Measurements from ENCODE around the gene CYB561D2. TPM values are rescaled to one million over a fixed set of nuclear protein-coding genes. Genes with fewer than 3 reads are reported as not detected.

Gene CYB561D2
- polyA plus RNA-seq, 3 donors = 12.4 to 17.0 (median 13.4) TPM

DNA sequence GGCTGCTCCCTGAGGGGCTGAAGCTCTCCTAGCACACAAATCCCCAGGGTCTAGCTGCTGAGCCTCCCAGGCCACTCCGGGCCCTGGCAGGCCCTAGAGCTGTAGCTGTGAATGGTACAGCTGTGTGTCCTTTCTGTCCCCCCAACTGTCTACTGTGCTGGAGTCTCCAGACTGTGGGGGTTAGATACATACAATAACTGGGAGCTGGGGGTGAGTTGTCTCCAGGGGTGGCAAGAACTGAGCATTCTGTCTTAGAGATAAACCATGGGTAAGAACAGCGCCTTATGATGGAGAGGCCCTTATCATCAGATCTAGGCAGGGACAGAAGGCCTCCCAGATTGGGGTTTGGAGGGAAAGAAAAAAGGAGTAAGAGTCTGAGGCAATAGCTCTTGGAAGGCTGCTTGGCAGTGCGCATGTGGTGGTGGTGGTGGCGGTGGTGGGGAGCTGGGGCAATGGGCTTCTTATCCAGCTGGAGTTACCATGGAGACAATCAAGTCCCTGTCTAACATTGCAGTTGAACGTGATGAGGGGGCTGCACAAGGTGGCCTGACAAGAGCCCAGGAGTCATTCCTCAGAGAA is 3.6 kb downstream of the CYB561D2 start:
- DNase-seq (ENCODE audit: extremely low read depth in 1 of 11, low read depth in 9 of 11, low spot score in 4 of 11) = no peak

DNA sequence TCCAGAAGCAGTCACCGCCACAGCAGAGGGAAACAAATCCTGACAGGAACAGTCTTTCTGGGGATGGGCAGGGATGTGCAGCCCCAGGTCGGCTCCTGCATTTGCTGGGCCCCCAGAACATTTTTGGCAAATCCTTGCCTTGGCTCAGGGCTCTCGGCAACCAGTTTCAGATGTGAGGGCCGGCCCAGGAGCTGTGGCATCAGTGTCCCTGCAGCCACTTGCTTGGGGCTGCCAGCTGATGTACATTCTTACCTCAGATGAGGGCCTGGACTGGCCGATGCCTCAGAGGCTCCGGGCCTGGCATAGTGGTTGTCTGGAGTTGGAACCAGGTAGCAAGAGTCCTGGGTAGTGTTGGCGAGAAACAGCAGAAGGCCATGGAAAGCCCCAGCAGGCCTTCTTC is 4.2 kb downstream of the CYB561D2 start:
- DNase-seq (ENCODE audit: extremely low read depth in 1 of 11, low read depth in 9 of 11, low spot score in 4 of 11) = no peak

DNA sequence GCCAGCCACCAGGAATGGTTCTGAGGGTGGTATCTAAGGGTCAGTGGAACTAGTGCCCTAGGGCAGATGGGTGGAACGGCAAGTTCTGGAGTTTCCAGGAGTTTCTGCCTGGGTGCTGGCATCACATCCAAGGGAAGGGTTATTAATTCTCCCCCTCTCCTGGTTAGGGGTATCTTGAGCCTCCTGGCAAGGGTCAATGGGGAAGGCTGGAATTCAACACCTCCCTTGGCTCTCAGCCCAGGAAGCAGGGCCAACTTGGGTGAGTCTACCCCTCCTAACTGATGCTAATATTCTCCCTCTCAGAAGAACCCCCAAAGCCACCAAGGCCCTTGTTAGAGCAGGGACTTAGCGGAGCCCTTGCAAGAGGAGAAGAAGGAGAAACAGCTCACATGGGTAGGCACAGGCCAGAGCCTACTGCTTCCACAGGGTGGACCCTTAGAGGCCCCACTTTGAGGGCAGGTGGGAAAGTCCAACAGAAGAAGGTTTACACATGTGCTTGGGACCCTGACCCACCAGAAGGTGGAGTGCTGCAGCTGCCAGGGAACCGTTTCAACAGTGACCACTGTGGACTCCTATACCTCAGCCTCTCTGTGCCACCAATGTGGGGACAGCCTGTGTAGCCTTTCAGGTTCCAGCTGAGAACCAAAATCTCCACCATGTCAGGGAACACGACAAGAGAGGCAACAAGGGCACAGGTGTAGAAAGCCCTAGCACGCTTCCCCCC is 5.3 kb downstream of the CYB561D2 start:
- DNase-seq (ENCODE audit: extremely low read depth in 1 of 11, low read depth in 9 of 11, low spot score in 4 of 11) = no peak

DNA sequence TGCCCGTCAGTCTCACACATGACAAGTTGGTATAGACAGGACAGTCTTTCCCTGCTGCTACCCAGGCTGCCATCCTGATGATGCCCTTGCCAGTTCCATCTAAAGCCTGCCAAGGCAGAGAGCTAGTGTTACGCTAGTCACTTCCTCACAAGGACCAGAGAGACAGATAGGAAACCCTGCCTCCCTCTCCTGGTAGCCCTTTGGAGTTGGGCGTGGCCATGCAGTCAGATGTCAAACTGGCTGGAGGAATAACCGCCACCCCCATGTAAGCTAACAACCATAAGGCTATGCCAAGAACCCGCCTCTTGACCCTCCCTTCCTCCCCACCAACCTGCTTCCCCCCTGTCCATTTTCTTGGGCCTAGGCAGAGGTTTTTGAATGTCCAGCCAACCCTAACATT is 5.9 kb downstream of the CYB561D2 start:
- no peak for DNase-seq (ENCODE audit: extremely low read depth in 1 of 11, low read depth in 9 of 11, low spot score in 4 of 11)

DNA sequence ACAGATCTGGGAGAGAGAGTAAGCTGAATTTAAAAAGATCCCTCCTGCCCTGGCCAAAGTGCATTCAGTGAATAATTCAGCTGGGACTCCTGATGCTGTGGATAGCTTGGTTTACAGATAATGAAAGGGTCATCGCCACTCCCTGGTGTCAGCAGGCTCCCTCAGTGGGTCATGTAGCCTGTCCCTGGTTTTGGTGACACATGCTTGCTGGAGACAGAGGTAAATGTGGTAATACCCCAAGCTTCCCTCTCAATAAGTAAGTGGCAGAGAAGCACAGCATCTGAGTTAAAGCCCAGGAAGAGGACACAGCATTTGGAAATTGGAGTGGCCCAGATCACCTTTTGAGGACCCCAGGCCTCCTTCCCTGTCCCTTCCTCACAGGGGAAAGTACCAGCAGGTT is 6.8 kb downstream of the CYB561D2 start:
- no peak for DNase-seq (ENCODE audit: extremely low read depth in 1 of 11, low read depth in 9 of 11, low spot score in 4 of 11)

DNA sequence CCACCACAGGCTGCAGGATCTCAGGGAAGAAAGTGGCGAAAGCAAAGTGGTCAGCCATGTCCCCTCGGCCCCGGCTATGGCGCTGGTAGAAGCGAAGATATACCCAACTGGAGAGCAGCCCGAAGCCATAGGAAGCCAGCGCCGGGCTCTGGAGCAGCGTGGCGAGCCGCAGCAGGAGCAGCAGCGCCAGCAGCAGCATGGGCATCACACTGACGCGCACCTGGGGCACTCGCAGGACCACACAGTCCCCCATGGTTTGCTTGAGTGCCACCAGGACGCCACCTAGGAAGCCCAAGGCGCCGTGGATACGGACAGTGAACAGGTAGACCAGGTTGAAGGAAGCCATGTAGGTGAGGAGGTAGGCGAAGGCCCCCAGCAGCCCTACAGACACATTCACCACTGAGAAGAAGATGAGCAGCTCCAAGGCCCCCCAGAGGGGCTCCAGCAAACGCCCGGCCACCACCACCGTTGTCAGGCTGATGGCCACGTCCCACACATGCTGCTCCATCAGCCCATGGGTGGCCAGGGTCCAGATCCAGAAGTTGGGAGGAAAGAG is 7.8 kb downstream of the CYB561D2 start:
- DNase-seq (ENCODE audit: extremely low read depth in 1 of 11, low read depth in 9 of 11, low spot score in 4 of 11) = no peak

DNA sequence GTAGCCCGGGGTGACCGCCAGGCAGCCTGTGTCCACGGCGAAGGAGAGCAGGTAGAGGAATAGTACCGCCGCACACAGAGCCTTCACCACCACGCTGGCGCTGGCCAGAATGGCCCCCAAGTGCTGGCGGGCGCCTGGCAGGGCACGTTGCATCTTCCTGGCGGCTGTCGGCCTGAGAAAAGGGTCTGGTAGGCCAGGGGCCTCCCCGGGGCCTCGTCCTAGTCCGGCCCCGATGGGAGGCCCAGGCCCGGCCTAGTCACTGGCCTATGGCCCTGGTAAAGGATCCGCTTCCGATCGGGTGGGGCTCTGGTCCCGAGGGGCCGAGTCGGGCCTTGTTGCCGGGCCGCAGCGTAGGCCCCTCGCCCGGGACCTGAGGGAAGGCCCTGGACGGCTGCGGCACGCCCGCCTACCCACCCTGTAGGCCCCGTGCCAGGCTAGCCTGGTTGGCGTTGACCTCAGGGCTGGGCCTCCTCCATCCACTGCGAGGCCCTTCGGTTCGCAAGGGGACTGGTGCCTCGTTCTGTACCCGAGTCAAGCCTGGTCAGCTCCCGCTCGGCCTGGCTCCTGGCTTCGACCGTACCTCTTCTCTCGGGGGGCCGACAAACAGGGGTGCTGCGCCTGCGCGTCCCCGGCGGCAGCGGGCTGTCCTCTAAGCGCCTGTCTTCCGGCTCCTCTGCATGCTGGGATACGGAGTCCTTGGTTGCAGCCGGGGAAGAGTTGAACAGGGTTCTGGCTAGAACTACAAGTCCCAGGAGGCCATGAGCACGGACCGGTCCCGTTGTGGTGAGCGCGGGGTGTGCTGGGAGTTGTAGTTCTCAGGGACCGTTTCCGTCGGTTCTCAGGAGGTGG is 8.5 kb downstream of the CYB561D2 start, which contains the start of gene TMEM115:
TSS of gene TMEM115 (minus strand) at position 611 of the 849 bp plus-strand sequence. CDS start at position 153, 458 bp downstream.
- DNase-seq (ENCODE audit: extremely low read depth in 1 of 11, low read depth in 9 of 11, low spot score in 4 of 11) = peak; percentile 89 to 99 (median 95)

DNA sequence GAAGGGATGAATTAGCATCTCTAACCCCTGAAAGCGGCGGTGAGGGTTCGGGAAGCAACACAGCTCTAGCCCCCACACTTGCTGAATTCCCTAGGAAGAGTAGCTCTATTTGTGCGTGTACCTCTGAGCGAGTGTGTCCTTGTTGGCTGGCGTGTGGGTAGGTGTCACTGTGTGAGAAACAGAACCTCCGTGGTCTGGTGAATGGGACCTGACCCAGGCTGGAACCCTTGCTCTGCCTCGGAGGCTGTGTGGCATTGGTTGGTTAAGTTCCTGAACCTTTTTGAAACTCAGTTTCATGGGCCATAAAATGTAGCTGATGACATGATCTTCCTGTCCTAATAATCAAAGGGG is 9.1 kb downstream of the CYB561D2 start:
- DNase-seq (ENCODE audit: extremely low read depth in 1 of 11, low read depth in 9 of 11, low spot score in 4 of 11) = no peak

DNA sequence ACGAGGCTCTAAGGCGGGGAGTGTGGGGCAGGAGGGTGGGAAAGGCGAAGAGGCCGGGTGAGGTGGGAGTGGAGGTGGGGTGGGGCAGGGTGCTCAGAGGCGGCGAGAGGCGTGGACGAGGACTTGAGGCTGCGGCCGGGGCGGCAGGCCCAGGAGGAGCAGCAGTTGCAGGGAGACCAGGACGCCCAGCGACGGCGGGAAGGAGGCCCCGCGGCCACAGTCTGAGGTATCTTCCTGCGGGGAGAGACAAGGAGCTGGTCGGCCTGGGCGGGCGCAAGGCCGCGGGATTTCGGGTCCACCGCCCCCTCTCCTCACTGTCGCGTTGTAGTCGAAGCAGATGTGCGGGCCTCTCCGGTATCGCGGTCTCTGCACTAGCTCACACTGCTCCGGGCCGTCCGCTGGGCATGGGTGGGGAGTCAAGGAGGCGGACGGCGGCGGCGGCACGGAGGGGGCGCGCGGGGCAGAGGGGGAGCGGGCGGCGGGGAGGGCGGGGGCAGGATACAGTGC is 14.0 kb downstream of the CYB561D2 start:
- no peak for DNase-seq (ENCODE audit: extremely low read depth in 1 of 11, low read depth in 9 of 11, low spot score in 4 of 11)

DNA sequence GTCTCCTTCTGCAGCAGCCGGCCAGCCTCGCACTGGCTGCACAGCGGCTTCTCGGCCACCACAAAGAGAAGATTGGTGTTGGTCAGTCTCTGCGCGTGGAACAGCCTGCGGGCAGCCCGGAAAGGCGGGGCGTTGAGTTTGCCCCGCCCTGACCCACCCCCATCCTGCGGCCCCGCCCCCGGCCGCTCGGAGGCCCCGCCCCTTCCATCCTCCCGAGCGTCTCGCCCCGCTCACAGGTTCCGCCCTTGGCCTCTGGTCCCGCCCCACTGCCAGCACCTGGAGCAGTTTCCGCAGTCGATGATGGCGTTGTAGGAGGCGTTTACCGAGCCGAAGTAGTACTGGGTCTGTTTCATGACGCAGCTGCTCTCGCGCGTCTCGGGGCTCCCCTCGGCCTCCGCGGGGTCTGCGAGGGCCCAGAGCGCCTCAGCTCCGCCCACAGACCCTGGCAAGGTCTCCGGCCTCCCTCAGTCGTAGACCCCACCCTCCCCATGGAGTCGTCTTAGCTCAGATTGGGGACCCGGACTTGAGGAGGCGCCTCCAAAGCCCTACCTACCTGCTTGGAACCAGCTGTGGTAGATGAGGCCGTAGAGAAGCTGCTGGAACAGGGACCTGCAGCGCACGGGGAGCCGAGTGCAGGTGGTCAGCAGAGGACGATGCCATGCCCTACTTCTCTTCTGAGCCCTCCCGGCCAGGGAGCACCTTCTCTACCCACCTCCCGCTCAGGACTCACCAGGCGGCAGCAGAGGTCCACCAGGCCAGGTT is 14.6 kb downstream of the CYB561D2 start:
- DNase-seq (ENCODE audit: extremely low read depth in 1 of 11, low read depth in 9 of 11, low spot score in 4 of 11) = peak in 2 of 11 donors; percentile 68 to 70

DNA sequence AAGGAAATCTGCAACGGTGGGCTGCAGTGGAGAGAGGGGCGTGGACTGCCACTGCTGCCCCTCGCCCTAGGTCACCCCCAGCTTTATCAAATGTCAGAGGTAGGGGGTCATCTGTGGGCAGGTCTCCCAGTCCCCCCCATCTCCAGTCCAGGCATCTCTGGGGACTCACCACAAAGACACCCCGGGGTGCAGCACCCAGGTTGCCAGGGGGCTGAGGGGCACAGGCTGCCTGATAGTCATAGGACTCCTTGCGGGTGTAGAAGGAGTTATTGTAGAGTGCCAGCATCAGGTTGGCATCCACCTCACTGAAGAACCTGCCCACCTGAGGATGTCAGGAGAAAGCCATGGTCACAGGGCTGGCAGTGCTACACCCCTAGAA is 15.2 kb downstream of the CYB561D2 start:
- DNase-seq (ENCODE audit: extremely low read depth in 1 of 11, low read depth in 9 of 11, low spot score in 4 of 11) = no peak

DNA sequence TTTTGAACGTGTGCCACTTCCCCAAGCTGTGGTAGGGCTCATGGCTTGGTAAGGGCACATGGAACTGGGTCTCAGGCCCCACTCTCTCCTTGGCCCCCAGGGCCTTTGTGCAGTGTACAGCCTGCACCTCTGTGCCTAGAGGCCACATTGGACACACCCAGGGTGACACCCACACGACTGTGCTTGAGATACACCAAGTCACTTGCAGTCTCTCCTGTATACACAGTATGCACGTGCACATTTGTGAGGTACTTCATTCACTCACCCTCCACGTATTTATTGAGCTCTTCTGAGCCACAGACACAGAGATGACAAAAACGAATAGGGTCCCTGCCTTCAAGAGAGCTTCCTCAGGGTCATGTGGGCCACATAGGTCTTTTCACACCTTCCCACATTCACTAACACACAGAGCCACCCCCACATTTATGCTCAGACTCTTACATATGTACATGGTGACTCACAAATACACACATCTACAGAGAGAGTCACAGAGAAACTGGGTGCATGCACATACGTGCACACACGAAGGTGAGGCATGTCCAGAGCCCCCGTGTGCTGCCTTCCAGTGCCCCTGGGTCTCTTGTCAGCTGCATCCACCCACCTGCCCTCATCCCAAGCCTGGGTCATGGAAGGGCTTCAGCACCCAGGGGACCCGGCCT is 18.5 kb downstream of the CYB561D2 start:
- no peak for DNase-seq (ENCODE audit: extremely low read depth in 1 of 11, low read depth in 9 of 11, low spot score in 4 of 11)

DNA sequence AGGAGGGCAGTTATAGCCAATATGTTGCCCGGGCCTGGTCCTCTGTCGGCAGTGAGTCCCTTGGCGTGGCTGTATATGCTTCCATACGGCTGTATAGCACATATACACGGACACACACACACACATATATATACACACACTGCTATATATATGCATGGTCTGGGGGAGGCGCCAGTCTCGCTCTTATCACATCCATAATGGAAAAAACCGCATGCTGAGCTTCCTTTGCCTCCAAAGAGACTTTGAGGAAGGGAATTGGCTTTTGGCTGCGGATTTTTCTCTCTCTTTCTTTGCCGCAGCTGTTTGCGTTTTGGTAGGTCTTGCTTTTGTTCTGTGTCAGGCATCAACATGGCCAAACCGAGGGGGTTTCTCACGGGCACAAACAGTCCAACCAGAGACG is 19.9 kb downstream of the CYB561D2 start:
- DNase-seq (ENCODE audit: extremely low read depth in 1 of 11, low read depth in 9 of 11, low spot score in 4 of 11) = no peak

DNA sequence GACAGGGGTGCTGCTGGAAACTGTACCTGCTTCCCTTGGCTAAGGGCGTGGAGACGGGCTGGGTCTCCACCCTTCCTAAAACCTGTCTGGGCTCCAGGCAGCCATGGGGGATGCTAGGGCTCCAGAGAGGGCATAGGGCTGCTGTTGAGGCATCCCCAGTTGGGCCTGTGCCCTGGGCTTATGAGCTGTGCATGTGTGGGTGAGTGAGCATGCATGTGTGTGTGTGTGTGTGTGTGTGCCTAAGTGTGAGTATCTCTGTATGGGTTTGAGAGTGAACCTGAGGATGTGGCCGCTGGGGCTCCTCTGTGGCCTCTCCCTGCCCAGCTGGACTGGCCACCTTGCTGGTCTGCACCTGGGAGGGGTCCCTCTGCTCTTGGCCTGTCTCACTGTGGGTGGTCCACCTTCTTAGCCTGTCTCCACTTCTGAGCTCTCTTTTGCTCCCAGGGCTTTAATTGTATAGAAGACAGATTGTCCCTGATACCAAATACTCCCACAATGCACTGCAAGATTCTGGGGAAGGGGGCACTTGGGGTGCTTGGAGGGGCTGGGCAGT is 20.5 kb downstream of the CYB561D2 start:
- DNase-seq (ENCODE audit: extremely low read depth in 1 of 11, low read depth in 9 of 11, low spot score in 4 of 11) = no peak

DNA sequence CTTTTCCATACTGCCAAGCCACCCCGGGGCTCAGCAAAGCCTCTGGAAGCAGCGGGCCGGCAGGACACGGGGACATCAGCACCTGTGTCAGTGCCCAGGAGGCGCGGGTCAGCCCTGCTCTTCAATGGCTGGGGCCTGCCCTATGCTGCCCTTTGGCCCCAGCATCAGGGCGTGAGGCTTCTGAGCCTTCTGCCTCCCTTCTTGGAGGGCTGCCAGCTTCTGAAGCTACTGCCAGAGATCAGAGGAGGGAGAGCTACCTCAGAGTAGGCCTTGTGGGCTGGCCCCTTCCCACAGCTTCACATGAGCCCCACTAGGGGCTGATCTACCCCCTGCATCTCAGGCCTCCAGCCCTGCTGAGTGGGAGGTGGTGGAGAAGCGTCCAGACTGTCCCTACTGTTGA is 21.7 kb downstream of the CYB561D2 start:
- DNase-seq (ENCODE audit: extremely low read depth in 1 of 11, low read depth in 9 of 11, low spot score in 4 of 11) = no peak

DNA sequence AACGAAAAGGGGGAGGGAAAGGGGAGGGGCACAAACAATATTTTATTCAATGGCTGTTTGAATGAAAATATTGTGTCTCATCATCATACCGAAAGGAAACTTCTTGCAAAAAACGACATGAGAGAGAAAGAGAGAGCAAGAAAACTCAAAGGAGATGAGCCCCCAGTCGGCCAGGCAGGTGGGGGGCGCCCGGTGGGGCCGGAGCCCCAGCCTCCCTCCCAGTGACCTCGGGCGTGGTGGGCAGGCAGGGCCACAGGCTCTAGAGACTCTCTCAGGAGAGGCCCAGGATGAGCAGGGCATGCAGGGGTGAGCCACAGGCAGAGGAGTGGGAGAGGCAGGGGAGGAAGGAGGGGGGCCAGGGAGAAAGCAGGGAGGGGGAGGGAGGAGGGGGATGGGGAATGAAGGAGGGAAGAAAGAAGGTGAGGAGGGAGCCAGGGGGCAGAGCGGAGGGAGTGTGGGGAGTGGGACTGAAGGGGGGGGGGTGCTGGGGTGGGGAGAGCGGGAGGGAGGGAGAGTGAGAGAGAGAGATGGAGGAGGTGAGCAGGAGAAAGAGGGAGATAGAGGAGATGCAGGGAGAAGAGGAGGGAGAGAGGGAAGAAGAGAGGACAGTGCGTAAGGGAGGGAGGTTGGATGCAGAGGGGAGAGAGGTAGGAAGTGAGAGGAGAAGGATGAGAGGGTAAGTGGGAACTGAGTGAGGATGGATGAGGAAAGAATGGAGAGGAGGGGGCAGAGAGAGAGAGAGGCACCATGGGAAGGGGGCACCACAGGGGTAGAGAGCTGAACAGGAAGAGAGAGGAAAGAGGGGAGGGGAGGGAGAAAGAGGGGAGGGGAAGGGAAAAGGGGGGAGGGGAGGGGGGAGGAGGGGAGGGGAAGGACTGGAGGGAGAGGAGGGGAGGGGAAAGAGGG is 22.7 kb downstream of the CYB561D2 start:
- DNase-seq (ENCODE audit: extremely low read depth in 1 of 11, low read depth in 9 of 11, low spot score in 4 of 11) = no peak

Measured in renal cortex interstitium (tissue), 11 donors.